ENCODE data around the gene MYZAP.

Gene MYZAP

DNA sequence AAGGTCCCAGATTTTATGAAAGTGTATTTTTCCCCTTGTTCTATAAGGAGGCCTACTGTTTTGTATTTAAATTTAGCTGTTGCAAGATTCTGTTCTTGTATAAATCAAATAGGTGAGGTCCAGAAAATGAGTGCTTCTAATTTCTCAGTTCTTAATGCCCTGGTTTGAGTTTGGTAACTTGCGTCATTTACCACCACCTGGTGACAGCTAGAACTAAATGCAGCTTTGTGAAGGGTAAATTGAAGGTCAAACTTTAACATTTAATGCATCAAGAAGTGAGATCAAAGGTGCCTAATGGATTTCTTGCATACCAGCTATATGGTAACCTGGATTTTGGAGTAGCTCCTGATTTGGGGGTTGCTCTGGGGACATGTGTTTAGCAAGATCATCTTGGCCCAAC lies 64.1 kb downstream of the MYZAP start:
- DNase-seq (ENCODE audit: low read depth in 4 of 4, low spot score in 1 of 4), result no peak

DNA sequence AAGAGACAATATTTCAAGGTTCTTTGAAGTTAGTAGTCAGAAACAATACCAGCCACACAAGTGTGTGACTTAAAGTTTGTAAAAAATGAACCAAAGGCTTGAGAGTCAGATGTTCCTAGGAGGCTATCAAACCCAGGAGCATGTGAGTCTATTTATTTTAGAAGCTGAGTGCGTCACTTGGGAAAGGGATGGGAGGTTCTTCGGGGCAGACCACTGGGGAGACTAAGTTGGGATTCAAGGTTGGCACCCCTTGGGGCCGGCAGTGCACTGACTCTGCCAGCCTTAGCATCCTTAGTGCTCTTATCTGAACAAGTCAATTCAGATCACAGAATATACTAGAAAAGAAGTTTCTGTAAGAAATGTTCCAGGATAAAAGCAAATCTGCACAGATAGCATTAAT lies 64.7 kb downstream of the MYZAP start:
- DNase-seq (ENCODE audit: low read depth in 4 of 4, low spot score in 1 of 4), result no peak

DNA sequence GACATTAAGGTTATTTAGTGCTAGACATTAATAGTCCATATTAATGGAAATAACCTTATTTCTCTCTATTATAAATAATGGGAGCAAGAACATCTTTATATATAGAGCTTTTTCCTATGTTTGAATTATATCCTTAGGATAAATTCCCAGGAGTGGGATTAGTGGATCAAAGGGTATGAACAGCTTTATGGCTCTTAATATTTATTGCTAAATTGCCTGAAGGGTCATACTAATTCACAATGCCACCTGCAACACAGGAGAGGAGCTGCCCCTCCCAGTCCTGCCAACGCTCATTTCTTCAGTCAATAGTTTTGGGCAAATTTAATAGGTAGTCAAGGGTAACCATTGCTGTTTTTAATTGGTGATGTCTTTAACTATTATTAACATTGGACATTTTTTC lies 65.9 kb downstream of the MYZAP start:
- no peak for DNase-seq (ENCODE audit: low read depth in 4 of 4, low spot score in 1 of 4)

DNA sequence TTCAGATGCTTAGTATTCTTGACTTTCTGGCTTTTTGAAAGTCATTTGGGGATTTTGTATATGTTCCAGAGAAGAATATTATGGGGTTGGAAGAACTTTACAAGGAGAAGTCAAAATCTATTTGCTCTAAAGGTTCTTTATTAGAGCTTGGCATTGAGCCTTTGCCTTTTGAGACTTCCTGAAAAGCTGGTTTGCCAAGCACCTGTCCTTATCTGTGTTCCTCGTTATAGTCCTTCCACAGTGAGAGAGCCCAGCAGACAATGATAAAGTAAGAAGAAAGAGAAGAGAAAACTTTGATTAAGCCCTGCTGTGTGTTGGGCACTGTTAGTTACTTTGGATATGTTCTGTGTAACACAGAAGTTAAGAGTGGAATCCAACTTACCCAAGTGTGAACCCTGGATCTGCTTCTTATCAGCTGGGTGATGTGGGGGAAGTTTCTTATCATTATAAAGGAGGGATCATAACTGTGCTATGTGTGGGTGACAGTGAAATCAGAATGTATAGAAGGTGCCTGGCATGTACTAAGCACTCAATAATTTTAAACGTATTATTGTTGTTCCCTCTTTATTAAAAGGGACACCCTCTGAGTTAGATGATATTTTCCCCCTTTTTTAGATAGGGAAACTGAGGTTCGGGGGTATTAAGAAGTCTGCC lies 70.5 kb downstream of the MYZAP start:
- no peak for DNase-seq (ENCODE audit: low read depth in 4 of 4, low spot score in 1 of 4)

DNA sequence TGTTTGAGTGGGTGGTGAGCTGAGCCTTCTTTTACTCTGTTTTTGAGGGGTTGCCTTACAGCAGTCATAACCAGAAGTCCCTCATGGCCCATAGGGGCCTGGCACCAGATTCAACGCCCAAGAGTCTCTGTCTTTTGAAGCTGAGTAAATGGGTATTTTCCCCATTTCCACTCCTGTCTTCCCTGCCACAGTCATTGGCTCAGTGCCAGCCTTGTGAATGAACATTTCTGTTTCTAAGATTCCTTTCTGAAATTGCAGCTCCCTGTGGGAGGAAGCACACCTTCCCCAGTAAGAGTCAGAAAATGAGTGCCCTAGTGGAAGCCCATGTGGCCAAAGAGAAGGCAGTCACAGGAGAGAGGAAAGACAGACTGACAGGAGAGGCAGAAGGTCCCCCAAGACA lies 71.1 kb downstream of the MYZAP start:
- no peak for DNase-seq (ENCODE audit: low read depth in 4 of 4, low spot score in 1 of 4)

DNA sequence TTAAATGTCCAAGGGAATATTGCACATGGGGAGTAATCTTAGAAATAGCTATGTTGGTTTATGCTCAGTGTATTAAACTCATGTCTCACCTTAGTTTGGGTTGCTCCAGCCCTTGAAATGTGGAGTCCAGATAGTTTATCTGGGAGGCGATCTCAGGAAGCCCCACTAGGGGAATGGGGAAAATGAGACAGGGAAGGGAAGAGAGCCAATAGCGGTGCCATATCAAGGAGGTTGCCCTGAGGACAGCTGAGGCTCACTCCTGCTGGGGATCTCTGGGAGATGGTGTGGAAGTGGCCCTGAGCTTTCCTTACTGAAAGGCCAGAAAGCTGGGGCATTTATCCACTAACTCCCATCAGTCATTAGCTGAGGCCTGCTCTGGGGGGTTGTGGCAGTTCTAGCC lies 71.6 kb downstream of the MYZAP start:
- DNase-seq (ENCODE audit: low read depth in 4 of 4, low spot score in 1 of 4), result no peak

DNA sequence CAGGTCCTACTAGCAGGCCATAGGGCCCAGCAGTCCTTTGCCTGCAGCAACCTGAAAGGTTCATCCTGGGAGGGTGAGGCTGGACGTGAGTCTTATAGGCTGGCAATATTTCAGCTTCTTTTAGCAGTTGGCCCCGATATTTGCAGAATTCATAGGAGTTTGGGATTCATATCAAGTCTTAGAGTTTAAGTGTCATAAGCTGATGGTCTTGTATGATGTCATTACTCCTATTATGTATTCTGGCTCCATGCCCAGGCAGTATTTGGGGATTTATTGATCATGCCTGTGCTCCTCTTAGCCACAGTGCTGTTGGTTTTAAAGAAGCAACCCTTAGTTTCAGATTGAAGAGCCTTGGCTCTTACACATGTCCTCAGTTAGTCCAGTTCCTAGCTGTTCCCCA lies 73.5 kb downstream of the MYZAP start:
- no peak for DNase-seq (ENCODE audit: low read depth in 4 of 4, low spot score in 1 of 4)

DNA sequence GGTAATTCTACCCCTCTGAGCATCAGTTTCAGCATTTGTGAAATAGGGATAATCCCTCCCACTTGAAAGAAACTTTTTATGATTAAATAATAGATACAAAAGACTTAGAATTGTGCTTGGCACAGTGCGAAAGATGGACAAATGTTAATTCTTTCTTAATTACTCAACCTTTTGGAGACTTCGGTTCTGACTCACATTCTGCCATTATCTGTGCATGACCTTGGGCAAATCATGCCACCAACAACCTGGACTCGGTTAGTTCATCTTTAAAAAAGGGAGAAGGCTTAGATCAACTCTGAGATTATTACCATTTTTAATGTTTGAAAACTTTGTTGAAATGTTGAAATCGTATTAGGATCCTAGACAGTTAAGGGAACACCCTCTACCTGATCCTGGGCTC lies 74.2 kb downstream of the MYZAP start:
- no peak for DNase-seq (ENCODE audit: low read depth in 4 of 4, low spot score in 1 of 4)

DNA sequence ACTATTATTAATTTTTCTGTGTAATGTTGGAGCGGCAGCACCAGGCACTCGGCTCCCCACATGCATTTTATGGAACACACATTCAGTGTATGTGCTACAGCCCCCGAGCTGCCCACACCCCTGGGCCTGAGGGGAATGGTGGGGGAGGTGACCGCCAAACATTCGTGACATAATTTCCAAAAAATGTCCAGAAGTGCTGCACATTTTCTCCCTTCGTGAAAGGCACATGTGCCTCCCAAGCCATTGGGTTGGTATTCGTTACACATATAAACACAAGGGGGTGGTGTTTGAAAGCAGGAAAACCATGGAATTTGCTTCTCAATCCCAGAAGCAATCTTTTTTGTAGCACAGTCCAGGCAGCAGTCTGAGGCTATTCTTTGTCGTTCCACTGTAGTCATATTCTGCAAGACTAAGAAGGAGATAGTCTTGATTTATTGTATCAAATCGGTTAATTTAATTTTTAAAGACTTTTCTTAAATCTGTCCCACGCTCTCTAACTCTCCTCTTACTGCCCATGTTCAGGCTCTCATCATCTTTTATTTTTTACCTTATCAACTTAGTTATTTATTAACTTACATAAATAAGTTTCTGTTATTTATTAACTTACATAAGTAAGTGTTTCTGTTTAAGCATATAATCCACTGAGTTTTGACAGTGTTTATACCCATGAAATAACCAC lies 75.6 kb downstream of the MYZAP start:
- DNase-seq (ENCODE audit: low read depth in 4 of 4, low spot score in 1 of 4), result no peak

DNA sequence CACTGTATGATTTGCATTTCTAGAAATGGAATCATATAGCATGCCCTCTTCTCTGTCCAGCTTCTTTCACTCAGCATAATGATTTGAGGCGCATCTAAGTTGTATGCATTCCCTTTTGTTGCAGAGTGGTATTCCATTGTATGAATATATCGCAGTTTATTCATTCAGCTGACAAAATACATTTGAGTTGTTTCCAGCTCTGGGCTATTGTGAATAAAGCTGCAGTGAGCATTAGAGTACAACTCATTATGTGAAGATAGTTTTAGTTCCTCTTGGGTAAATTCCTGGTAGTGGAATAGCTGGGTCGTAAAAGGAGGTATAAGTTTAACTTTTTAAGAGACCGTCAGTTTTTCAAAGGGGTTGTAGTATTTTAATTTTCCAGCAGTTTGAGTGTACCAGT lies 76.3 kb downstream of the MYZAP start:
- DNase-seq (ENCODE audit: low read depth in 4 of 4, low spot score in 1 of 4), result no peak

DNA sequence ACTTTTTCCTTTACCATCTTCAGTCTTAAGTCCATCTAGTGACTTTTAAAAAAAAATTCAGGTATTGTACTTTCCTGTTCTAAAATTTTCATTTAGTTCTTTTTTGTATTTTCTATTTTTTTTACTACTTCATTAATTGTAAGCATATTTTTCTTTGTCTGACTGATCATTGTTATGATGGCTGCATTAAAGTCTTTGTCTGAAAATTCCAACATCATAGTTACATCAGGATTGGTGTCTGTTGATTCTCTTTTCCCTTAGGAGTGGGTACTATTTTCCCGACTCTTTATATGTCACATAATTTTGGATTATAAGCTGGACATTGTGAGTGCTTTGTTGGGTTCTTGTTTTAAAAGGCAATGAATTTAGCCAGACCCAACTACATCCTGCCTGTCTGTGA lies 79.9 kb downstream of the MYZAP start:
- no peak for DNase-seq (ENCODE audit: low read depth in 4 of 4, low spot score in 1 of 4)

DNA sequence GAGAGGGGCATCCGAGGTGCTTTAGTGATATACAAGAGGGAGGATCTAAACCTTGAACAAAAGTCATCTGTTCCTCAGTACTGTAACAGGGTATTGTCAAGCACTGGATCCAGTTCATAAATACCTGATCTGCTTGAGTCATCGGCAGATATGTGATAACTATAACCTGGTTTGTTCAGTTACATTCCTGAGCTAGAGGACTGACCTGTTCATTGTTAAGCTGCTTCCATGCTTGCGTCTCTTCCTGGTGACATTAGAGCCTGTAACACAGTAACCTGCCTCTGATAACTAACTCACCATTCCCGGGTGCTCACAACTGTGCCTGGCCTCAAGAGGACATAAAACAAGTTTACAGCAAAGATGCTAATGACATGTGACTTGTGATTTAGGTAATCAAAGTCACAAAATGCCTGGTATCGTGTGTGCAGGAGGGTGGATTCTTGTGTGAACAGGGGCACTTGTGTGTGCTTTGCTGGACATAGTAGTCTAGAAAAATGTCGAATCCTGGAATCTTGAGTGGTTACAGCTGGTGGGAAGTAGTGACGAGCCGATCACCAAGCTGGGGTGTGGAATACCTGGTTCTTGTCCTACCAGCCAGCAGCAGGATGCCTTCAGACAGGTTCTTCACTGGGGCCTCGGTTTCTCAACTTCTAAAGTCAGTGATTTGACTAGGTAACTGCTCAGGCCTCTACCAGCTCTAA lies 83.9 kb downstream of the MYZAP start:
- no peak for DNase-seq (ENCODE audit: low read depth in 4 of 4, low spot score in 1 of 4)

DNA sequence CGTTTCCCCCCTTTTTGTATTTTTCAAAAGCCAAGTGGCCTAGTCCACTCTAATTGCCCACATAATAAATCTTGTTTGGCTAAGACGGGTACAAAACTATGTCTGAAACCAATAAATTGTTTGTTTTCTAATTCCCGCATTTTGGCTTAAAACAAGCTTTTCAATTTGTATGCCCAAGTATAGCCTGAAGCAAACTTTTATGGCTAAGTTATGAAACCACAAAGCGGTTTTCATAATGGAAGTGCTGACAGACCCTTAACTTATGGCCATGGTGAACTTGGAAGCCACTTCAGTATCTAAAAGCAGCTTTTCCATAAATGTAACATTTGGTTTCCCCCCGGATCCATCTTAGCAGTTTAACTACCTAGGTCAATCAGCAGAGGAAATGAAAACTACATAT lies 84.9 kb downstream of the MYZAP start:
- DNase-seq (ENCODE audit: low read depth in 4 of 4, low spot score in 1 of 4), result no peak

DNA sequence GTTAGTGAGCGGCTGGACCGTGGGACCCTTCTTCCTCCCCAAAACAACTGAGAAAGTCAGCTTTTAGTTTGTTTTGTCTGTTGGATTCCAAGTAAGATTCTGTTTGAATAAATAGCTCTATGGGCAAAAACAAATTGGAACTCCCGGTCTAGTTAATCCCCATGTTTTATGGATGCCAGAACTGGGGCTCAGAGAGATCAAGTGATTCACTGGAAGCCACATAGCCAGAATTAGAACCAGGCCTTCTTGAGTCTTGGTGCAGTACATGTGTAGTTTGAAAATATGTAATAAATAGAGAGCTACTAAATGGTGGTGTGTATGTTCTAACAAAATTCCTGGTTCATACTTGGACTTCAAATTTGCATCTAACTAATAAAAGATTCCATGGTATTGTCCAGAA lies 85.5 kb downstream of the MYZAP start:
- DNase-seq (ENCODE audit: low read depth in 4 of 4, low spot score in 1 of 4), result no peak

DNA sequence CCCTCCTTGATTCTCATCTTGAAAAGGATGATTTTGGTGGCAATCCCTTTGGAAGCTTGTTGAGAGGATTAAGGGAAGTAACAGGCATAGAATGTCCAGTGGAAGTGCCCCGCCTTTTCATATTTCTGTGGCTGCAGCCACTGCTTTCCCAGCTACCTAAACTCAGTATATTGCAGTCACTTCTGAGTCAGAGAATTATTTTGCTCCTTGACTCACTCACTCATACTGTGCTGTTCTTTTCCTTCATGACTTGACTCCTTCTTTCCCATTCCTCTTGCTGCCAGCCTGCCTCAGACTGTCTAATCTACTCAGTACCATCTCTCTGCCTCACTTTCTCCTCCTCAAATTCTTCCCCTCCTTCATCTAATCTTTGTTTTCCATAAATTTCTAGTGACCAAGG lies 88.3 kb downstream of the MYZAP start:
- no peak for DNase-seq (ENCODE audit: low read depth in 4 of 4, low spot score in 1 of 4)

DNA sequence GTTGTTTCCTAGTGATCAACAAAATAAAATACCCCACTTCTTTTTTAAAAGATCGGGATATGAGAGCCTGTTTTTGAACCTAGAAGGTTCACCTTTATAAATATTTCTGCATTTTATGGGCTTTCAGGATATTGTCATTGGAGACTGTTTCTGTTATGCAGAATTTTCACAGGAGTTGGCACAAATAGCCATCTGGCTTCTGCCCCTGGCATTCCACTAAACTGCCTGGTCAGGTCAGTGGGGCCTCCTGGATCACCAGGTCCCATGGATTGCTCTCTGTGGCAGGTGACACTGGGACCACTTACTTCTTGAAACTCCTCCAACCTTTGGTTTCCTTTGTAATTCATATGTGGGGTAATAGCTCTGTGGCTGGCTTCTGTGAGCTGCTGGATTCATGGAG lies 89.3 kb downstream of the MYZAP start:
- no peak for DNase-seq (ENCODE audit: low read depth in 4 of 4, low spot score in 1 of 4)

DNA sequence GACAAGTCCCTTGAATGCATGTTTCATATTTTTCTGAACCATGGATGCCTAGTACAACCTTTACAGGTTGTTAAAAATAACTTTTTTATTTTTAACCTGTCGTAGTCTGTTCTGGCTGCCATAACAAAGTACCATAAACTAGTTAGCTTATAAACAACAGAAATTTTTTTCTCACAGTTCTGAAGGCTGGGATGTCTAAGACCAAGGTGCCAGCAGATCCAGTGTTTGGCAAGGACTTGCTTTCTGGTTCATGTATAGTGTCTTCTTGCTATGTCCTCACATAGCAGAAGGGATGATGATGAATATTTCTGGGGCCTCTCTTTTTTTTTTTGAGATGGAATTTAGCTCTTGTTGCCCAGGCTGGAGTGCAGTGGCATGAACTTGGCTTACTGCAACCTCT lies 91.8 kb downstream of the MYZAP start:
- no peak for DNase-seq (ENCODE audit: low read depth in 4 of 4, low spot score in 1 of 4)

DNA sequence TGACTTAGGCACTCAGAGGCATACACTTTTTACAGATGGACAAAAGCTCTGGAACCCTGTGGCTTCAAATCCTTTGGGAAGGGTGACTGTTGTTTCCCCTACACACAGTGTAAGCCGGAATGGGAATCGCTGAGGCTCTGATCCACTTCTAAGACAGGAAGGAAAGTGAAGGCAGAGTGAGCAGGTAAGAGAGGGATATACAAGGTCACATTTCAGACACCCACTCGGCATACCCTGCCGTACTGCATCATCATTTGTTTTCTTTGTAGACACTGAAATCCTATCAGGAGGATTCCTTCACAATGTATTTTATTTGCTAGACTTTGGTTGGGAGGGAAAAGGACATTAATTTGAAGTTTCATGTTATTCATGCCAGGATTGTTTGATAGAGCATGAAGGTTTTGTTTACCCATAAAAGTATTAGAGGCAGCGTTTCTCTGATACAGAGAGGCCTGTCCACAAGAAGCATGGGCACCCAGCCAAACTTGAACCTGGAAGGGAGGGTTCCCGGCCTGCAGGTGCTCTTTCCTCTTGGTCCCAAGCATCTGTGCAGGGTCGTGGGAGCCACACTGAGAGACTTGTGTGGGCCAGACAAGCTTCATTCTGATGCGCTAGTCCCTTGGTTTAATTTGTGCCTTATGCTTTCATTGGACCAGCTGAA lies 92.9 kb downstream of the MYZAP start:
- DNase-seq (ENCODE audit: low read depth in 4 of 4, low spot score in 1 of 4), result no peak

DNA sequence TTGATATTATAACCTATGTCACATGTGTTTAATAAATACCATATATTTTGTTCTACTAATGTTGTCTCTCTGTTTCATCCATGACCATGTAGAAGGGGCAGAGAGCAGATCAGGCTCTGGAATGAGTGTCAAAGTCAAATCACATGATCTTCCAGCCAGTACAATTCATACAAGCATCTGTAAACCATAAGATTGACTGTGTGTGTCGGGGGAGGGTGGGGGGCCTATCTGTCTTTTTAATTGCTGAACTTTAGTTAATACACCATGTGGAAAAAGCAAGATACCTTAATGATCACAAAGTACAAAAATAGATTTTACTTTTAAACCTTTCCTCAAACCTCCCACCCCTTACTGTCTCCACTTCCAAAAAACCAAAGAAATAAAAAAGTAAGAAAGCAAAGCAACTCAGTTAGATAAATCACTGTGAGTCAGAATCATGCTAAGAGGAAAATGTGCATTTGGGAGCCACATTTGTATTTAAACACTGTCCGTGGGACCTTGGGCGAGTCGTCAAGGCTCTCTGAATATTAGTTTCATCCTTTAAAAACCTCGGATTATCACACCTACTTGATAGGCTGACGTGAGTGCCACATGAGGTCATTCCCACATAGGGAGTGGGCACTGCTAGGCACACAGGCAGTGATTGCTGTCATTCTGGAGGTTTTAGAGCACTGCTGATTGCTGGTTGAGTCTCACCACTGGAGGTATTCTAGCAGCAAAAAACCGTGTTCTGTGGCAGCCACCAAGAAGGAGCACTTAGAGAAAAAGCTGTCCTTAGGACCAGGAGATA lies 93.8 kb downstream of the MYZAP start:
- DNase-seq (ENCODE audit: low read depth in 4 of 4, low spot score in 1 of 4), result no peak

DNA sequence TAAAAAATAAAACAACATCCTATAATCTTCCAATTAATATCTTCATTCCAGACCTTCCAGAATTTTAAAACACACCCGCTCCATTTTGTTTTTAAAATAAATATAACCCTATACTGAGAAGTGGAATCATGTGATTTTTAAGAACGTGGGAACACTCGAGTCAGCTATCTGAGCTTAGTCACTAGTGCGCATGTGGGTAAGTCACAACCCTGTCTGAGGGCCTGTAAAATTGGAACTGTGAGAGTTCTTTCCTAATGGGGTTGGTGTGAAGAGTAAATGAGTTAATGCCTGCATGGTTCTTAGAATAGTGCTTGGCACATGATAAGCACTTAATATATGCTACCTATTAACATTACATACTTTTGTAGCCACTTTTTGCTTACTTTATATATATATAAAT lies 95.0 kb downstream of the MYZAP start:
- no peak for DNase-seq (ENCODE audit: low read depth in 4 of 4, low spot score in 1 of 4)

DNA sequence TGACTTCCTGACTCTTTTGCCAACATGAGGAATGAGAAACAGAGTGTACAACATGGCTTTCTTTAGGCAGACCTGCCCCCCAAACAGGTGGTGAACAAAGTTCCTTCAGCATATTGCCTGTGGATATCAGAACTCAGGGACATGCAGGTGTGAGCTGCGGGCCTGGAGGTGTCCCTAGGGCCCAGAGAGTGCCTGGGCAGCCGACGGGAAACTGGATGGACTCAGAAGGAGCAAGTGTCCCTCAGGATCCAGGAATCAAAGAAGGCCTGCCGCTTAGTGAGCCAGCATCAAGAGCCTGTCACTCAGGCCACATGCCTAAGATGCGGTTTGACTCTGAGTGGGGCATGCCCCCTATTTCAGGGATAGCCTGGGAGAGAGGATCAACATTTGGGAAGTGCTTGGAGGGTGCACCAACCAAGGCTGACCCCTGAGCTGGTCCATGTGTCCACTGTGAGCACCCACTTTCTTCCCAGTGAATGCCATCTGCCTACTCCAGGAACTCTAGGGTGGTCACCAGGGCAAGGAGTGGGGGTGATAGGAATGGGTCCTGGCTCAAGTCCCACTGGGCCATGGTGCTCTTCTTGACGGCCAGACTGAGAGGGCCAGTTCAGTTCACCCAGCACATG lies 98.8 kb downstream of the MYZAP start:
- no peak for DNase-seq (ENCODE audit: low read depth in 4 of 4, low spot score in 1 of 4)
